Neuron (in vitro differentiated cells): ENCODE results near the gene POLR1G.
"Not testable (repeated sequence)": the region's sequence is repeated elsewhere in the genome, so short reads cannot be mapped to it uniquely, and the experiment has no call there.

ENCODE experiments used
- H2AFZ ChIP-seq: one replicate; pipeline ENCODE4 v1.6.1; 2013; ENCODE audit warnings: low read depth, mild to moderate bottlenecking, inconsistent platforms, low read length, moderate library complexity
- H3K27me3 ChIP-seq: one replicate; pipeline ENCODE4 v1.6.1; 2013; ENCODE audit warnings: low read length; ENCODE audit not compliant: insufficient read depth
- H3K36me3 ChIP-seq: one replicate; pipeline ENCODE4 v1.6.1; 2013; ENCODE audit warnings: low read length; ENCODE audit not compliant: insufficient read depth
- H3K4me1 ChIP-seq: one replicate; pipeline ENCODE4 v1.6.1; 2013; ENCODE audit warnings: low read length; ENCODE audit not compliant: insufficient read depth
- H3K4me3 ChIP-seq: 2 replicates; pipeline ENCODE4 v1.5.1; 2013; ENCODE audit warnings: mild to moderate bottlenecking, low read length, moderate library complexity
- H3K9me3 ChIP-seq: one replicate; pipeline ENCODE4 v1.6.1; 2013; ENCODE audit warnings: low read length

The POLR1G gene

DNA sequence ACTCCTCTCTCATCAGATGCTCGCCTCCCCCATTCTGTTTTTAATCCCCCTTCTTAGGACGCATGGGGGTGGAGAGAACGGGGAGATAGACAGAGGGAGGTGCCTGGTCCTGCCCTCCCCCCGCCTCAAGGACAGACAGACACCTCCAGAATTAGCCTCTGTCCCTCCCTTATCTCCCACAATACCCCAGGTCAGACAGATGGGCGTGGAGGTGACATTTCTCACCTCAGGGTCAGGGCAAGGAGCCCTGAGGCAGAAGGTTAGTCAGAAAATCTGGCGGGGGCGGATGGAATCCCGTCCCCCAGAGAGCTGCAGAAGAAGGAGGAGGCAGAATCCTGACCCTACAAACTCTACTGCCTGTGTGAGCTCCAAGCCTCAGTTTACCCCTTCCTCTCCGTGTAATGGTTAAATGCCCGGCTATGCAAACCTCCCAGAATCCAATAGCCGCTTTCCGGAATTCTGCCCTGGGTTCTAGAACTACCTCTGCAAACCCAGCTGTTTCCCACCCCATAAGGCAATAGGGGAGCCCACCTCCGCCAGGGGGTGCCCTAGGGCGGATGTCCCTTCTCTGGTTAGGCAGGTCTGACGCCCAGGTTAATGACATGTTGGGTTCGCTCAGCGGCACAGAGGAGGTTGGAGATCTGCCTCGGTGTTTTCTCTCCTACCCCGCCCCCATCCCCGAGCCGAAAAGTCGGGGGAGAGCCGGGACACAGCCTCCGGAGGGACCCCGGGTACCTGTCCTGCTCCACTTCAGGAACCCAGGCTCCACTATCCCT, 2.5 kb upstream of the POLR1G start:
- Histone ChIP-seq H2AFZ (no peak overlapping the region), H3K36me3 (no peaks in the 10 kb centered on the region), H3K9me3 (no peaks in the 10 kb centered on the region), H3K4me3 (no peak overlapping the region), H3K27me3 (peaks cover 10% of the 10 kb centered on the region), H3K4me1 (peaks cover 15% of the 10 kb centered on the region)

DNA sequence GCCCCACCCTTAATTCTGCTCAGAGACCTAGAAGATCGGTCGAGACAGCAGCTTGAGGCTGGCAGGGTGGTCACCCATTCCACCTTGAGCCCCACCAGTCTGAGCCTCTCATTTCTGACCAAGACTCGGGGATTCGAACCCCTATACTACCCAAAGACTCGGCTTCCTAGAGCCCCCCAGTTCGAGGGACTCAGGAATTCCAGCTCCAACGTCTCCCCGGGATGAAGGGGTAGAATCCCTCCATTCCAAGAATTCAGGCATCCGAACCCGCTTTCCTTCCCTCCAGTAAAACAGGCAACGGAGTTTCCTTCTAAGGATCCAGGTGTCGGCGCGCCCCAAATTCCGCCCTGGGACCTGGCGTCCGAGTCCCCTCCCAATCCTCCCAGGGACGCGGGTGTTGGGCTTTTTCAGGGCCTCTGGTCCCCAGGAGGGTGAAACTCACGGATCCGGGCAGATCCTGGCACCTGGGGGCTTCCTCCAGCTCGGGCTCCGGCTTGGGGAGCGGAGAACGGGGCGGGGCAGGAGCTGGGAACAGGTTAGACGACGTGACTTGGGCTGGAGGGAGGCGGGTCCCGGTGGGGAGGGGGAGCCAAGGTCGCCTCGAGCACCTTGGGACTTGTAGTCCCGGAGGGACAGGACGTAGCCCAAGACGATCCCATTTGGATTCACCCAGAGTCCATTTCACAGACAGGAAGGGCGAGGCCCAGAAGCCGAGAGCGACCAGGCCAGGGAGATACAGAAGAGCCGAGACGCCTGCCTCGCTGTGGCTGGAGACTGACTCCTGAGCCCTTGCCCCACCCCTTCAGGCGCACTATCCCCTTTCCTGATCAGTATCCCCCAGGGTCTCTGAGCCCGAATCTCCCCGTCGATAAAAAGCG, 1.6 kb upstream of the POLR1G start, which contains the start of gene PPP1R13L:
PPP1R13L (minus strand) TSS at position 513 of the 878 bp plus-strand sequence. CDS start 6,751 bp downstream, outside the sequence.
- Histone ChIP-seq H3K27me3 (peaks cover 10% of the 10 kb centered on the region), H3K4me1 (peaks cover 15% of the 10 kb centered on the region), H2AFZ (peak within 1 kb of the TSS; percentile 87), H3K36me3 (no peaks in the 10 kb centered on the region), H3K4me3 (peak within 1 kb of the TSS; percentile 58), H3K9me3 (no peaks in the 10 kb centered on the region)

DNA sequence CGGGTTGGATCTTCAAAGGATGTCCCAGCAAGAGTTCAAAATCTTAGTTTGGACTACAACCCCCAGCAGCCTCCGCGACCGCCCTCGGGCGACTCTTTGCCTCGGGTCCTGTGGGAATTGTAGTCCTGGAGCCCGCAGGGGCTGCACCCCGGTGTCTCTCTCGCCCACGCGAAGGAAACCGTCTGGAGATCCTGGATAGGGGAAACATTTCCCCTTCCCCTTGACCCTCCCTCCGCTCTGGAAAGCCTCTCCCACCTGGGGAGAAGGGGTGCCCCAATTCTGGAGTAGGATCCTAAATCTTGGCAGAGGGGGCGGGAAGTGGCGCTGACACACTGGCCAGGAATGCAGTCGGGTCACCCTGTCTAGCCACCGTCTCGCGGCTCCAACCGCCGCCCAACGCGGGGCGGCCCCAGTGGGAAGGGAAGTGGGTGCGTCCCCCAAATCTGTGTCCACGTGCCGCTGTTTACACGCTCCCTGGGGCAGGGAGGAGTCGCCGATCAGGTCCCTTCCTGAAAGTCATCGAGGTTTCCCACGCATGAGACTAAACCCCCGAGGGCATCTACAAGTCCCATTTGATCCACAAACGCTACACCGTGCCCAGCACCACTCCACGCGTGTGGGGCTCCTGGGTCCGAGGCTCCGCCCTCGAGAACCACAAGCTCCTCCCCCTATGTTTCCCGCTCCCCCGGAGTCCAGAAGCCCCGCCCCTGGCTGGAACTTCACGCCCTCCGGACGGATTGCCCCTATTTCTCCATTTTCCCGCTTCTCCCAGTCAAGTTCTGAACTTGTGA, 814 bp upstream of the POLR1G start:
- Histone ChIP-seq H3K4me3 (peak overlapping the region; percentile 58), H3K9me3 (no peaks in the 10 kb centered on the region), H3K4me1 (peaks cover 15% of the 10 kb centered on the region), H3K27me3 (peaks cover 10% of the 10 kb centered on the region), H3K36me3 (no peaks in the 10 kb centered on the region), H2AFZ (peak overlapping the region; percentile 87)

DNA sequence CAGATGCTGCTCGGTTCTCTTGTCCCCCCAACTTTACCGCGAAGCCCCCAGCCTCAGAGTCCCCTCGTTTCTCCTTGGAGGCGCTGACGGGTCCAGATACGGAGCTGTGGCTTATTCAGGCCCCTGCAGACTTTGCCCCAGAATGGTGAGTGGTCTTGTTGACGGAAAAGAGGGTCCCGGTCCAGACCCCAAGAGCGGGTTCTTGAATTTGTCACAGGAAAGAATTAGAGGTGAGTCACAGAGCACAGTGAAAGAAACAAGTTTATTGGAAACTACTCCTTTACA, 589 bp downstream of the POLR1G start:
- Histone ChIP-seq H3K9me3 (no peaks in the 10 kb centered on the region), H3K27me3 (peaks cover 10% of the 10 kb centered on the region), H3K4me1 (peaks cover 15% of the 10 kb centered on the region)

DNA sequence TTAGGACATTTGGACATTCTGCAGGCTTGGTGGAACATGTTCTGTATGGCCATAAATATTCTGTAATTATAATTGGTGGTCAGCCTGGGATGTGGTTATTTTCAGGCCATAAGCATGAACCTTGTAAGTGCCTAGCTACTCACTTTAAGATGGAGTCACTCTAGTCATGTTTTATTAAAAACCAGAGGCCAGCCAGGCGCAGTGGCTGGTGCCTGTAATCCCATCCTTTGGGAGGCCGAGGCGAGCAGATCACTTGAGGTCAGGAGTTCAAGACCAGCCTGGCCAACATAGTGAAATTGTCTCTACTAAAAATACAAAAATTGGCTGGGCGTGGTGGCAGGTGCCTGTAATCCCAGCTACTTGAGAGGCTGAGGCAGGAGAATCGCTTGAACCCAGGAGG, 1.1 kb downstream of the POLR1G start:
- not testable (repeated sequence) for H2AFZ ChIP-seq, H3K36me3 ChIP-seq, H3K9me3 ChIP-seq
- Histone ChIP-seq H3K27me3 (peaks cover 10% of the 10 kb centered on the region), H3K4me1 (peaks cover 15% of the 10 kb centered on the region), H3K4me3 (peak overlapping the region; percentile 58)

More for the DNA sequence above, 589 bp downstream of the POLR1G start:
- H2AFZ ChIP-seq, result no peak overlapping the region
- peak overlapping the region; percentile 58 for H3K4me3 ChIP-seq
- peaks cover 4% of the 10 kb centered on the region for H3K36me3 ChIP-seq

DNA sequence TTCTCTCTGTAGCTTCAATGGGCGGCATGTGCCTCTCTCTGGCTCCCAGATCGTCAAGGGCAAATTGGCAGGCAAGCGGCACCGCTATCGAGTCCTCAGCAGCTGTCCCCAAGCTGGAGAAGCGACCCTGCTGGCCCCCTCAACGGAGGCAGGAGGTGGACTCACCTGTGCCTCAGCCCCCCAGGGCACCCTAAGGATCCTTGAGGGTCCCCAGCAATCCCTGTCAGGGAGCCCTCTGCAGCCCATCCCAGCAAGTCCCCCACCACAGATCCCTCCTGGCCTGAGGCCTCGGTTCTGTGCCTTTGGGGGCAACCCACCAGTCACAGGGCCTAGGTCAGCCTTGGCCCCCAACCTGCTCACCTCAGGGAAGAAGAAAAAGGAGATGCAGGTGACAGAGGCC, 1.7 kb downstream of the POLR1G start:
- Histone ChIP-seq H2AFZ (no peak overlapping the region), H3K9me3 (no peaks in the 10 kb centered on the region), H3K4me3 (no peak overlapping the region), H3K4me1 (peaks cover 15% of the 10 kb centered on the region), H3K27me3 (peaks cover 10% of the 10 kb centered on the region), H3K36me3 (peaks cover 8% of the 10 kb centered on the region)

DNA sequence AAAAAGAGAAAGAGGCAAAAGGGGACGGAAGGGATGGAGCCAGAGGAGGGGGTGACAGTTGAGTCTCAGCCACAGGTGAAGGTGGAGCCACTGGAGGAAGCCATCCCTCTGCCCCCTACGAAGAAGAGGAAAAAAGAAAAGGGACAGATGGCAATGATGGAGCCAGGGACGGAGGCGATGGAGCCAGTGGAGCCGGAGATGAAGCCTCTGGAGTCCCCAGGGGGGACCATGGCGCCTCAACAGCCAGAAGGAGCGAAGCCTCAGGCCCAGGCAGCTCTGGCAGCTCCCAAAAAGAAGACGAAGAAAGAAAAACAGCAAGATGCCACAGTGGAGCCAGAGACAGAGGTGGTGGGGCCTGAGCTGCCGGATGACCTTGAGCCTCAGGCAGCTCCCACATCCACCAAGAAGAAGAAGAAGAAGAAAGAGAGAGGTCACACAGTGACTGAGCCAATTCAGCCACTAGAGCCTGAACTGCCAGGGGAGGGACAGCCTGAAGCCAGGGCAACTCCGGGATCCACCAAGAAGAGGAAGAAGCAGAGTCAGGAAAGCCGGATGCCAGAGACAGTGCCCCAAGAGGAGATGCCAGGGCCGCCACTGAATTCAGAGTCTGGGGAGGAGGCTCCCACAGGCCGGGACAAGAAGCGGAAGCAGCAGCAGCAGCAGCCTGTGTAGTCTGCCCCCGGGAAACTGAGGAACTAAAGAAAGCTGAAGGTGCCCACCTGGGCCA, 2.5 kb downstream of the POLR1G start:
- Histone ChIP-seq H3K27me3 (peaks cover 4% of the 10 kb centered on the region), H3K9me3 (no peaks in the 10 kb centered on the region), H3K4me1 (peaks cover 10% of the 10 kb centered on the region), H2AFZ (no peak overlapping the region), H3K4me3 (no peak overlapping the region), H3K36me3 (peaks cover 16% of the 10 kb centered on the region)

DNA sequence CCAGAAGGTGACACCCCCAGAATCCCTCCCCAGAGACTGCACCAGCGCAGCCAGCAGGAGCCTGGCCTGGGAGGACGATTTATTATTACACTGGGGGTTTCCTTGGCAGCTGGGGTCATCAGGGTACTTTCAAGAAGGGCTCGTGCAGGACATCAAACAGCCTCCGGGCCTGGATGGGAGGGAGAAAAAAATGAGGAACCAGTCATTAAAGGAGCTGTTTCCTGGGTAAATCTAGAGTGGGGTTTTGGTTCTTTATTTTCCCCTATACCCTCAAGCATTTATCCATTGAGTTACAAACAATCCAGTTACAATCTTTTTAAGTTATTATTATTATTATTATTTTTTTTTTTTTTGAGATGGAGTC, 3.1 kb downstream of the POLR1G start:
- Histone ChIP-seq H2AFZ (no peak overlapping the region), H3K9me3 (no peaks in the 10 kb centered on the region), H3K4me3 (no peak overlapping the region), H3K36me3 (peaks cover 21% of the 10 kb centered on the region), H3K4me1 (peaks cover 10% of the 10 kb centered on the region), H3K27me3 (no peaks in the 10 kb centered on the region)

DNA sequence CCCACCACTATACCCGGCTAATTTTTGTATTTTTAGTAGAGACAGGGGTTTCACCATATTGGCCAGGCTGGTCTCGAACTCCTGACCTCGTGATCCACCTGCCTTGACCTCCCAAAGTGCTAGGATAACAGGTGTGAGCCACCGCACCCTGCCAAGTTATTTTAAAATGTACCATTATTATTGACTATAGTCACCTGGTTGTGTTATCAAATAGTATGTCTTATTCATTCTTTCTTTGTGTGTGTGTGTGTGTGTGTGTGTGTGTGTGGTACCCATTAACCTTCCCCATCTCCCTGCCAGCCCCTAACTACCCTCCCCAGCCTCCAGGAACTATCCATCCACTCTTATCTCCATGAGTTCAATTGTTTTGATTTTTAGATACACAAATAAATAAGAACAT, 3.9 kb downstream of the POLR1G start:
- H2AFZ ChIP-seq, H3K27me3 ChIP-seq, H3K4me1 ChIP-seq, H3K4me3 ChIP-seq, H3K9me3 ChIP-seq: not testable (repeated sequence)
- peaks cover 25% of the 10 kb centered on the region for H3K36me3 ChIP-seq

DNA sequence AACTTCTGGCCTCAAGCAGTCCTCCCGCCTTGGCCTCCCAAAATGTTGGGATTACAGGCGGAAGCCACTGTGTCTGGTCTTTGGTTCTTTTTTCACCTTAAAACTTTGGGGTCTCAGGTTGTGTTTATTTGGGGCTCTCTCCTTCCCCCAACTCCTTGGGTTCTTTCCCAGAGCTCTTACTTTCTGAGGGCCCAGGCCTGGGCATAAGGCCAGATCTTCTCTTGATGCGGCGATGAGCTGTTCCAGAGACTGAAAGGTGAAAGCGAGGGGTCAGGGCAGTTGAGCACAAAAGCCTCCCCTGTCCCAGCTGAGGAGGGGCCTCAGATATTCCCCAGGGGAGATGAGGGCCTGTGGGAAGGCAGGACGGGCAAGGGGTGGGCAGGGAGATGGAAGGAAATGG, 7.1 kb downstream of the POLR1G start:
- Histone ChIP-seq H3K27me3 (no peaks in the 10 kb centered on the region), H2AFZ (no peak overlapping the region), H3K9me3 (no peaks in the 10 kb centered on the region), H3K4me3 (no peak overlapping the region), H3K4me1 (no peaks in the 10 kb centered on the region), H3K36me3 (peaks cover 47% of the 10 kb centered on the region)

DNA sequence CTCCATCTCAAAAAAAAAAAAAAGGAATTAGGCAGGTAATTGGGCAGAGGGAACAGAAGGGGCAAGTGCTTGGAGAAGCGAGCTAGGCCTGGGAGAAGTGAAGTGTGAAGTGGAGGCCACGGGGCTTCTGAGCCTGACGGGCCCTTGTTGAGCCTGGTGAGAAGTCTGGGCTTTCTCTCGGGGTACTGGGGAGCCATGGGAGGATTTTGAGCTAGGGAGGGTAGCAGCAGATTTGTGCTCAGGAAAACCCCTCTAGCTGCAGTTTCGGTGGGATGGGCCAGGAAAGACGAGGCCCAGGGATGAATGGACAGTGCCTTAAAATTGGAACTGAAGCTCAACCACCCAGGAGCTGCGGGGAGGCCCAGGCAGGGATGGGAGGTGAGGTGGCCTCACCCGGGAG, 8.0 kb downstream of the POLR1G start:
- Histone ChIP-seq H3K9me3 (no peaks in the 10 kb centered on the region), H3K36me3 (peaks cover 55% of the 10 kb centered on the region), H3K4me3 (no peak overlapping the region), H3K4me1 (no peaks in the 10 kb centered on the region), H2AFZ (no peak overlapping the region), H3K27me3 (no peaks in the 10 kb centered on the region)

DNA sequence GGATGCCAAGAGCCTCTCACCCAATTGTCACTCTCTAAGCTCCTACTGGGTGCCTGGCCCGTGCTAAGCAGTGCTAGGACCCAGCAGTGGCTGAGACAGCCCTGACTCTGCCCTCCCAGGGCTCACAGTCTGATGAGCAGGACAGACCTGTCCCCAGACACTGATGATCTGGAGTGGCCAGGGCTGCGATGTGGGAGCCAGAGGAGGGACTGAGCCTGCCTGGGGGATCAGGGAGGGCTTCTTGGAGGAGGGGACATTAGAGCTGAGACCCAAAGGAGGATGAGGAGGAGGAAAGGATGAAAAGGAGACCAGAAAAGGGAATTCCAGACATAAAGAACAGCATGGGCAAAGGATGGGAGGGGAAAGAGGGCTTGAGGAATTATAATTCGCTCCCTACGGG, 10.7 kb downstream of the POLR1G start:
- Histone ChIP-seq H3K27me3 (no peaks in the 10 kb centered on the region), H3K36me3 (peaks cover 70% of the 10 kb centered on the region), H3K9me3 (no peaks in the 10 kb centered on the region), H3K4me3 (no peak overlapping the region), H2AFZ (no peak overlapping the region), H3K4me1 (no peaks in the 10 kb centered on the region)
